ENCODE data around the gene RNU1-1.
"Not testable (repeated sequence)": the region's sequence is repeated elsewhere in the genome, so short reads cannot be mapped to it uniquely, and the experiment has no call there.

RNU1-1 gene

GRCh38 chr1:16491056-16491675 is 22.9 kb downstream of the RNU1-1 start:
- DNase-seq: no peak

DNA sequence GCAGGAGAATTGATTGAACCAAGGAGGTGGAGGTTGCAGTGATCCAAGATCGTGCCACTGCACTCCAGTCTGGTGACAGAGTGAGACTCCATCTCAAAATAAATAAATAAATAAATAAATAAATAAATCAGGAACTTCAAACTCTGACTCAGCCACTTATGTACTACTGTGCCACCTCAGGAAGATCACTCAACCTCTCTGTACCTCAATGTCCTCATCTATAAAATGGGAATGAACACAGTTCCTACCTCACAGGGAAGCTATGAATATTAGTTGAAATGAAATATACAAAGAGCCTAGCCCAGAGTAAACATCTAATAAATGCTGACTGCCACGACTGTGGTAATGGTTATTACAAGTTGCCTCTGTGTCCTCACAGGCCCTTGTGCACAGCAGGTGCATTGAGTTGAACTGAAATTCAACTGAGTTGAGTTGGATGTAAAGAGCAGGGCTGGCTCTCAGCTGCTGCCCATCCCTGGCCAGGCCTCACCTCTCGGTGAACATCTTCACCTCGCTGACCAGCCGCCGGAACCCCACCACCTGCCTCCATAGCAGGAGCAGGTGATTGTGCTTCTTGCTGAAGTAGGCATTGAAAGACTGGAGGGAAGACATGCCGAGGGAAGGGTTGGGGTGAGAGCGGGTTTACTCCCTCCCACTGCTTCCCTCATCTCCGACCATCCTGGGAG is 24.7 kb downstream of the RNU1-1 start:
- not testable (repeated sequence) for DNase-seq

GRCh38 chr1:16487011-16487410 is 27.1 kb downstream of the RNU1-1 start:
- DNase-seq: not testable (repeated sequence)

DNA sequence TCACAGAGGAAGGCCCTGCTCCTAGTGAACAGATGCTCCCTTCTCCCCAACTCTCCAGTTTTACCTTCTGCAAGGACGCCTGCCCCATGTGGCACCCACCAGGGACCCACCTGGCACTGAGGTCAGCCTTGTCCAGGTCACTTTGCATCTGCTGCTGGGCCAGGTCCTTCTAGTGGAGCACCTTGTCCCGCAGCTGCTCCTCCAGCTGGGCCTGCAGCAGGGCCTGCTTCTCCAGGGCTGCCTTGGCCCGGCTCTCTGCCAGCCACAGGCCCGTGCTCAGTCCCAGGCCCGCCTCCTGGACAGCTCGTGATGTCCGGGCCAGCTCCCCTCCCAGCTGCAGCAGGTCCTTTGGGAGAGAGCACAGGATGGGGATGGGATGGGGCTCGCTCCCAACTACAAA is 27.8 kb downstream of the RNU1-1 start:
- DNase-seq: not testable (repeated sequence)

- DNase-seq: no peak
These were observed 29.2 kb downstream of the RNU1-1 start for GRCh38 chr1:16484931-16485330.

- no peak for DNase-seq
These were observed 29.6 kb downstream of the RNU1-1 start for GRCh38 chr1:16484501-16484835.

DNA sequence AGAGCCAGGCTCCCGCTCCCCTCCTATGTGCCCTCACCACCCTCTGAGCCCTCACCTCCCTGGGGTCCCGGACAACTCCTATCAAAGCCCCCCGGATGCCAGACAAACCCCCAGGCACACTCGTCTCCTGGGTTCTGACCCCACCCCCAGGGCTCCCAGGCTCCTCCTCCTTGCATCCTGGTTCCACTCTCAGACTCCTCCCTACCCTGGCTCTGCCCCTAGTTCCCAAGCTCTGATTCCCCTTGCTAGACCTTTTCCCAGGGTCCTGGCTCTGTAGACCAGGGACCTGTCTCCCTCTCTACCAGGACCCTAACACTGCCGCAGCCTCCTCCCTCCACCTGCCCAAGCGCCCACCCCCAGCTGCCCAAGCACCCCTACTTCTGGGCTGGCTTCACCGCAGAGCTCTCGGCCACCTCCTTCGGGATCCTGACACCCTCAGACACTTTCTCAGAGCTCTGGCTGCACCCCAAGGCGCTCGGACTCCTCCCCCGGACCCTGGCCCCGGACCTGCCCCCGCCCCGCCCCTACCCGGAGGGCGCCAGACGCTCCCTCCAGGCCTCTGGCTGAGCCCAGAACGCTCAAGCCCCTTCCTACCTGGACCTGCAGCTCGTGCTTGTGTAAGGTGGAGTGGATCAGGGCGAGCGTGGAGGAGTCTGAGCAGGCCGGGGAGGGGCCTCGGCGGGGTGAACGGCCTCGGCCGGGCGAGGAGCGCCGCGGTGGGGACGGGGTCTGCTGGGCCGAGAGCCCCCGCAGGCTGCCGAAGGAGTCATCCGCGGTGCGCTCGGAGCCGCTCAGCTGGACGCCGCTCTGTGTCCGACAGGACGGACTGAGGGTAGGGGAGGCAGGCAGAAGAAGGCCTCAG is 30.2 kb downstream of the RNU1-1 start:
- DNase-seq: not testable (repeated sequence)

DNA sequence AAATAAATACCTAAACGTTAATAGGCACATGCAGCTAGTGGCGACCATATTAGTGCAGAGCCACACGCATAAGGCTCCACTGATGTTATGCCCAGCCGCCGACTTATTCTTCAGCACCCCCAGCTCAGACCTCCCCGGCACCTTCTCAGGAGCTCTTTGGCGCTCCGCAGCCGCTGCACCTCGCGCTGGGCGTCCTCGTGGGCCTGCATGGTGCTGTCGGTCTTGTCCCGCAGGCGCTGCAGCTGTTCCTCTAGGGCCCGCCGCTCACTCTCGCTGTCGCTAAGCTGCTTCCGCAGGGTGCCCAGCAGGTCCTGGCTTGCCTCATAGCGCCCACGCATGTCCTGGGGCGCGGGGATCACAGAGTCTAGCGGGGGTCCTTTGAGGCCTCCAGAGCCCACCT is 30.9 kb downstream of the RNU1-1 start:
- not testable (repeated sequence) for DNase-seq

DNA sequence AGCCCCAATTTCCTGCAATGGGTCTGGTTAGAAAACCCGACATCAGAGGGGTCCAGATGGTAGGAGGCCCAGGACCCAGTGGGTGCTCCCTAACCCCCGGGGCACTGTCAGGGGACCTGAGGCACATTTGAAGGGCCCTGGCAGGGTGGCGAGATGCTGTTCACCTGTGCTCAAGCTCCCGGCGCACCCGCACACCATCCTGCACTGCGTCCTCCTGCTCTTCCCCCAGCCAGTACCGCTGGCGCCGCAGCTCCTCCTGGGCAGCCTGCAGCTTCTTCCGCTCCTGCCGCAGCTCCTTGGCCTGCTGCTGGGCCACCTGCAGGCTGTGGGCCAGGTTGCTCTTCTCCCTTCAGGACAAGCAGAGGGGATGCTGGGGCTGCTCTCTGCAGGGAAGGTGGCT is 36.0 kb downstream of the RNU1-1 start:
- DNase-seq: no peak

DNA sequence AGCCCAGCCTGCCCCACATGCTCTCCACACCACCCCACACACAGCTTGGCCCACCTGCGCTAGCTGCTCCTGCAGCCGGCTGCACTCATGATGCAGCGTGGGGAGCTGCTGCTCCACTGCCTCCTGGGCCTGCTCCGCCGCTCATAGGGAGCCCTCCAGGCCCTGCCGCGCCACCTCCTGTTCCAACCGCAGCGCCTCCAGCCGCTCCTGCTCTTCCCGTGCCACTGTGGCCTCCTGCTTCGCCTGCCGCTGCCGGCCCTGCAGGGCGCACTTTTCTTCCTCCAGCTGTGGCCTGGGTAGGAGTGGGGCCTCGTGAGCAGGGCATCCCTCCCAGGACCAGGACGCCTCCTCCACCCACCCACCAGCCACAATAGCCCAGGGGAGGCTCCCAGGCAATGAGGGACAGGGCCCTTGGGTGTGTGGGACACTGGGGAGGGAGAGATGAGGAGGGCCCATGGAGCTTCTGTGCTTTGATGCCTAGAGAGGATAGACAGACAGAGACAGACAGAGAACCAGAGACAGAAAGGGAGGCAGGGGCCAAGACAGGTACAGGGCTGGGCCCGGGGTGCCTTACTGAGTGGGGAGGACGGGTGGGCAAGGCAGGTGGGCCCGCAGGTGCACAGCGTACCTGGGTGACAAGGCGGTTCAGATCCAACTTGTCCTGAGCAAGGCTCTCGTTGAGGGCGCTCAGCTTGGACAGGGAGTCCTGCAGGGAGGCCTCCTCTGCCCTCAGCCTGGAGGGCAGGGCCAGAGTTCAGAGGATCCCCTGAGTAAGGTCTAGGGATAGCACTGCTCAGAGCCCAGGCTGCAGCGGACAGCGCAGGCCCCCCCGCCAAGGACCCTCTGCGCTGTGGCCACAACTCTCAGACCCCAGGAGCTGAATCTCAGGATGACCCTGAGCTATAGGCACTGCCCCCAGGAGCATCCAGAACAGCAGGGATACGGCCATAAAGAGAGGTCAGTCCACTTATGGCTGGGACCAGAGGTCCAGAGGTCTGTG is 38.0 kb downstream of the RNU1-1 start:
- DNase-seq: not testable (repeated sequence)

DNA sequence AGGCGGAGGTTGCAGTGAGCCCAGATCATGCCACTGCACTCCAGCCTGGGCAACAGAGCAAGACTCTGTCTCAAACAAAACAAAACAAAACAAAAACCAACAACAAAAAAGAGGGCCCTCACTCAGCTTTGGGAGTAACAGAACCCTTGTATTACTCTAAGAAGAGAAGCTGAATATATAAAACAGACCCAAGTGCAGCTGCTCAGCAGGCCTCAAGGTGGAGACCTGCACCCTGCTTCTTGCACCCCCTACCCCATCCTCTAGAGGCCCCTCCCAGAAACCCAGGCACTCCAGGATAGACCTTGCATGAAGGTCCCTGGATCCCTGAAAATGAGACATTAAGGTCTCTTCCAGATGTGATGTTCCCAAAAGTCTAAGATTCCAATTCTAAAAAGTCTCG is 39.2 kb downstream of the RNU1-1 start:
- not testable (repeated sequence) for DNase-seq

GRCh38 chr1:16474166-16474800 is 39.8 kb downstream of the RNU1-1 start:
- DNase-seq: no peak

GRCh38 chr1:16468558-16468957 is 45.5 kb downstream of the RNU1-1 start:
- no peak for DNase-seq

- DNase-seq: no peak
These were observed 49.0 kb downstream of the RNU1-1 start for GRCh38 chr1:16464917-16465625.
